ENCODE measurements around the gene PTMS. TPM values are rescaled to one million over a fixed set of nuclear protein-coding genes. Genes with fewer than 3 reads are reported as not detected.

Gene PTMS
- total and polyA plus RNA-seq, 10 of the 15 experiments (the other 5 are each of a cell fraction or from before 2014, with no cell fraction given): 2.1 to 127 (median 29.8) TPM

DNA sequence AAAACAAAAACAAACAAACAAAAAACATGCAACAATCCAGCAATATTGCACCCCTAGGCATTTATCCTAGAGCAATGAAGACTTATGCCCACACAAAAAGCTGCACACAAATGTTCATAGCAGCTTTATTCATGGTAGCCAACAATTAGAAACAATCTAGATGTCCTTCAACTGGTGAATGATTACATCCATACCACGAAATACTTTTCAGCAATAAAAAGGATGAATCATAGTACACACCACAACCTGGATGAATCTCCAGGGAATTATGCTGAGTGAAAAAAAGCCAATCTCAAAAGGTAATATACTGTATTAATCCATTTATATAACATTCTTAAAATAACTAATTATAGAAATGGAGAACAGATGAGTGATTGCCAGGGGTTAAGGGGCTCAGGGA is 41.0 kb downstream of the PTMS start:
- Histone ChIP-seq H2AFZ (ENCODE audit: control insufficient read depth, low read depth, low read length) (no peak overlapping the region), H3K27me3 (replicated peaks in 1 of 2; ENCODE audit: control insufficient read depth in 2 of 2, insufficient read depth in 2 of 2, low read length in 1 of 2) (no peaks in the 10 kb centered on the region), H3K79me2 (ENCODE audit: control insufficient read depth, insufficient read depth, low read length) (no peaks in the 10 kb centered on the region), H3K4me1 (ENCODE audit: control insufficient read depth, insufficient read depth, low read length) (no peaks in the 10 kb centered on the region), H3K36me3 (ENCODE audit: control insufficient read depth in 2 of 2, insufficient read depth in 2 of 2, low read length in 1 of 2) (no peaks in the 10 kb centered on the region), H3K4me3 (no peak overlapping the region), H3K27ac (ENCODE audit: control insufficient read depth, insufficient read depth) (no peak overlapping the region), H4K20me1 (ENCODE audit: control insufficient read depth, insufficient read depth) (no peaks in the 10 kb centered on the region), H3K4me2 (ENCODE audit: control insufficient read depth, insufficient read depth) (no peak overlapping the region), H3K9me3 (replicated peaks; ENCODE audit: control insufficient read depth, insufficient read depth, low read length) (no peaks in the 10 kb centered on the region), H3K9ac (ENCODE audit: control insufficient read depth, insufficient read depth, low read length) (no peak overlapping the region)
- ChIA-PET RAD21 (ENCODE audit: unreplicated experiment) (no interaction called here), CTCF (interaction anchor here (1.0 to 2.2 kb wide), 2 partner anchors 15 to 35 kb away, joined by 3 to 7 read pairs; no protein-coding TSS in a partner anchor), POLR2A (interaction anchor here (0.7 to 1.5 kb wide), 2 partner anchors 27 to 30 kb away, joined by 3 to 9 read pairs; no protein-coding TSS in a partner anchor), SMC1A (ENCODE audit: uncharacterized antibody, unreplicated experiment) (interaction anchor here (1.2 kb wide), 1 partner anchor 16 kb away, joined by 3 read pairs; no protein-coding TSS in a partner anchor)
- in situ Hi-C loops (cut with MboI) (no loop called here), intact Hi-C loops (cut with micrococcal nuclease; ENCODE audit: unreplicated experiment) (no loop called here)
- BruUV-seq (replicated peaks): no TSS peak
- 3% methylated on average over 1 of the region's 1 CpG for WGBS (ENCODE audit: insufficient coverage, insufficient replicate concordance, low lambda C conversion rate, missing lambda C conversion rate)
- ATAC-seq: no peak
- no peak for FAIRE-seq
- DNase-seq (ENCODE audit: low read depth, low spot score): no peak
- TF ChIP-seq ZNF384 (IDR thresholded peaks at IDR 0.05; ENCODE audit: borderline replicate concordance, low read depth, low read length) (no peak), POLR2AphosphoS2 (IDR thresholded peaks at IDR 0.05; ENCODE audit: low read depth, low read length) (no peak), SRF (IDR thresholded peaks at IDR 0.05; ENCODE audit: low read depth in 2 of 2, low read length in 2 of 2) (no peak), ZNF622 (IDR thresholded peaks at IDR 0.05) (no peak), PAX8 (IDR thresholded peaks at IDR 0.05) (no peak), SIX5 (IDR thresholded peaks at IDR 0.05; ENCODE audit: low read depth, low read length, severe bottlenecking) (no peak), HCFC1 (IDR thresholded peaks at IDR 0.05; ENCODE audit: low read length) (no peak), ZNF274 (IDR thresholded peaks at IDR 0.05; ENCODE audit: insufficient read depth, insufficient read length) (no peak), MAX (IDR thresholded peaks at IDR 0.05; ENCODE audit: low read depth, low read length) (no peak), SMAD5 (IDR thresholded peaks at IDR 0.05; ENCODE audit: low read depth) (no peak), NR2F1 (conservative IDR thresholded peaks at IDR 0.05) (no peak), GATAD2B (conservative IDR thresholded peaks at IDR 0.05; ENCODE audit: low read depth) (no peak), GABPA (IDR thresholded peaks at IDR 0.05; ENCODE audit: low read depth) (no peak), HDGF (IDR thresholded peaks at IDR 0.05) (no peak), BCL11A (IDR thresholded peaks at IDR 0.05; ENCODE audit: low read depth, low read length) (no peak), ZNF687 (IDR thresholded peaks at IDR 0.05) (no peak), RUNX3 (IDR thresholded peaks at IDR 0.05; ENCODE audit: low read length) (no peak)
- TF ChIP-seq, protein P1, sequence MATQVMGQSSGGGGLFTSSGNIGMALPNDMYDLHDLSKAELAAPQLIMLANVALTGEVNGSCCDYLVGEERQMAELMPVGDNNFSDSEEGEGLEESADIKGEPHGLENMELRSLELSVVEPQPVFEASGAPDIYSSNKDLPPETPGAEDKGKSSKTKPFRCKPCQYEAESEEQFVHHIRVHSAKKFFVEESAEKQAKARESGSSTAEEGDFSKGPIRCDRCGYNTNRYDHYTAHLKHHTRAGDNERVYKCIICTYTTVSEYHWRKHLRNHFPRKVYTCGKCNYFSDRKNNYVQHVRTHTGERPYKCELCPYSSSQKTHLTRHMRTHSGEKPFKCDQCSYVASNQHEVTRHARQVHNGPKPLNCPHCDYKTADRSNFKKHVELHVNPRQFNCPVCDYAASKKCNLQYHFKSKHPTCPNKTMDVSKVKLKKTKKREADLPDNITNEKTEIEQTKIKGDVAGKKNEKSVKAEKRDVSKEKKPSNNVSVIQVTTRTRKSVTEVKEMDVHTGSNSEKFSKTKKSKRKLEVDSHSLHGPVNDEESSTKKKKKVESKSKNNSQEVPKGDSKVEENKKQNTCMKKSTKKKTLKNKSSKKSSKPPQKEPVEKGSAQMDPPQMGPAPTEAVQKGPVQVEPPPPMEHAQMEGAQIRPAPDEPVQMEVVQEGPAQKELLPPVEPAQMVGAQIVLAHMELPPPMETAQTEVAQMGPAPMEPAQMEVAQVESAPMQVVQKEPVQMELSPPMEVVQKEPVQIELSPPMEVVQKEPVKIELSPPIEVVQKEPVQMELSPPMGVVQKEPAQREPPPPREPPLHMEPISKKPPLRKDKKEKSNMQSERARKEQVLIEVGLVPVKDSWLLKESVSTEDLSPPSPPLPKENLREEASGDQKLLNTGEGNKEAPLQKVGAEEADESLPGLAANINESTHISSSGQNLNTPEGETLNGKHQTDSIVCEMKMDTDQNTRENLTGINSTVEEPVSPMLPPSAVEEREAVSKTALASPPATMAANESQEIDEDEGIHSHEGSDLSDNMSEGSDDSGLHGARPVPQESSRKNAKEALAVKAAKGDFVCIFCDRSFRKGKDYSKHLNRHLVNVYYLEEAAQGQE (IDR thresholded peaks at IDR 0.05; ENCODE audit: low read depth, low read length): no peak
